Measurements from ENCODE around the gene LGR4.

Gene LGR4

DNA sequence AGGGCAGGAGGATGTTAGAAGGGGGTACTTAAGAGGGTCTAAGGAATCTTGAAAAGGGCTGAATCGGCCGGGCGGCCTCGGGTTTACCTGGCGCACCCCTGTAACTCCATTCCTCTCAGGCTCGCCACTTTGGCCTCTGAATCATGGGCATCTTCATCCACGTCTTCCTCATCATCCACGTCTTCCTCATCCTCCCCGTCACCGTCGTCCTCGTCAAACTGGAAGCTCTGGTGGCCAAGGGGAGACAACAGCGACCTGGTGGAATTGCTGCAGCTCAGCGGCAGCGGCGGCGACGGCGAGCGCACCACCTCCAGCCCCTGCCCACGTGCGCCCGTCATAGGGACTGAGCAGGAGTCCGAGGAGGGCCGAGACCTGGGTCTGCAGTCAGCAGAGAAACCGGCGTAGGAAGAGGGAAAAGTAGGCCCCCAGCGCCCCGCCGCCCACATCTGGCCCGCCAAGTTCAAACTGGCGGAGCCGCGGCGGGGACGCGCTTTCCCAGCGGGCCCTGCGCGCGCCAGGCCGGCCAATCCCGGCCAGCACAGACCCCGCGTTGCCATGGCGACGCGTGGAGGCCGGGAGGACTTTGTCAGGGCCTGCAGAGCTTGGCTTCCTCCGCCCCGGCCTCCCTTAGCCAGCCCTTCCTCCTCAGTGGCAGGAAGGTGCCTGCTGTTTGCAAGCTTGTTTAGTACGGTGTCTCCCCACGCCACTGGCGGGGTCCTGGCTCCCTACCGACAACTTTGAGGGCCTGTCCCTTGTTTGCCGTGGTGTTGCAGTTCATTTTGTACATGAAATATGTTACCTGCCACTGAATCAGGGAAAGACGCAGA, 109.6 kb downstream of the LGR4 start, which contains the start of gene CCDC34:
Gene CCDC34 (minus strand): TSS at position 467 of the 827 bp plus-strand sequence. CDS start 21 bp downstream, at position 446.
- H3K27me3 ChIP-seq (ENCODE audit: control insufficient read depth, insufficient read depth, low read length) = no peaks in the 10 kb centered on the region
- H3K27ac ChIP-seq (ENCODE audit: low read length) = peak within 1 kb of the TSS; percentile 77
- peaks cover 12% of the 10 kb centered on the region for H3K36me3 ChIP-seq (ENCODE audit: control insufficient read depth, low read depth, low read length)
- H3K9me3 ChIP-seq (ENCODE audit: control insufficient read depth, low read depth, low read length) = no peaks in the 10 kb centered on the region
- H3K4me1 ChIP-seq (ENCODE audit: control insufficient read depth, low read depth, low read length) = peaks cover 16% of the 10 kb centered on the region
- peak within 1 kb of the TSS; percentile 94 for H3K4me3 ChIP-seq (ENCODE audit: low read length)
- H3K9ac ChIP-seq (ENCODE audit: low read length) = peak within 1 kb of the TSS; percentile 92

DNA sequence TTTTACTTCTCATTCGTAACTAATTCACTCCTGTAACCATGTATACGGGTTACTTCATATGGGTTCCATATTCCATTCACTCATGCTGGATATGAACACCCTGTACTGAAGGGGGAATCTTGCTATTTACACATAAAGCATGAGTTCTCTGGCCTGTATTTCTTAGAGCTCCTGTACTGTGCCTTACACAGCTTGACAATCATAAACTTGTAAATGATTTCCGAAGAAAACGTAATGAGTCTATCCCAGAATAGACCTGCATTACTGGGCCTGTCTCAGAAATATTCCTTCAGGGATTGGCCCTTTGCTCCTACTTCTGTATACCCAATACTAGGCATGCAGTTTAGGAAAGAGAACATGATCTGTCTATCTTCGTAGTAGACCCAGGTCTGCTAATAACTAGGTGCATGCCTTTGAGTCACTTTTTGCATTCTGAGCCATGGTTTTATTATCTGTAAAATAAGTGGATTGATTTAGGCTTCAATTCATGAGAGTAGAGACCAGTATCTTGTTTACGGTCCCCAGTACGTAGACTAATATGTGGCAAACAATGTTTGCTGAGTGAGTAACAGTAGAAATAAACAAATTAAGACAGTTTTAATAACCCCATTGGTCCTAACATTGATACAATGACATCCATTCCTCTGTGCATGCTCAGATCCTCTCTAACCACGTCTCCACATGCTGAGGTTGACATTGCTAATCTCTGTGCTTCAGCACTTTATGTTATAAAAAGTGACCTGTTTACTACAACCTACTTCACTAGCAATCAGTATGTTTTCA, 110.8 kb downstream of the LGR4 start:
- Histone ChIP-seq H3K4me1 (ENCODE audit: control insufficient read depth, low read depth, low read length) (peaks cover 16% of the 10 kb centered on the region), H3K36me3 (ENCODE audit: control insufficient read depth, low read depth, low read length) (peaks cover 3% of the 10 kb centered on the region), H3K9me3 (ENCODE audit: control insufficient read depth, low read depth, low read length) (no peaks in the 10 kb centered on the region), H3K27me3 (ENCODE audit: control insufficient read depth, insufficient read depth, low read length) (no peaks in the 10 kb centered on the region), H3K9ac (ENCODE audit: low read length) (peak overlapping the region; percentile 92), H3K27ac (ENCODE audit: low read length) (no peak overlapping the region), H3K4me3 (ENCODE audit: low read length) (peak overlapping the region; percentile 94)

DNA sequence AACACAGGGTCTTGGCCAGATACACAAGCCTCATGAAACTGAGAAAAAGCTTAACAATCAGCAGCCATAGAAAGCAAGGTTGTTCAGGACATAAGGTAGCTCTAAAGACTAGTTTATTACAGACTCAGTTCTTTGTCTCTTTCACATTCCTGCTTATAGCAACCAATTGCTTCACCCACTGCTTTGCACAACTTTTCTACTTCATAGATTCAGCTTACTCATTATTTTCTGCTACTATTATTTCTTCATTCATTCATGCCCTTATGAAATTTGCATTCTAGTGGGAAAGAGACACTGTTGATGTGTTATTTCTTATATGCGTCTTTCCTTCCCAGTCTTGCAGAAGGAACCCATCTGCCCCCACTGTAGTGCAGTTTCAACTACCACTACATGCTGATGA, 114.3 kb downstream of the LGR4 start:
- Histone ChIP-seq H3K36me3 (ENCODE audit: control insufficient read depth, low read depth, low read length) (no peaks in the 10 kb centered on the region), H3K9ac (ENCODE audit: low read length) (no peak overlapping the region), H3K4me1 (ENCODE audit: control insufficient read depth, low read depth, low read length) (peaks cover 33% of the 10 kb centered on the region), H3K27ac (ENCODE audit: low read length) (no peak overlapping the region), H3K4me3 (ENCODE audit: low read length) (no peak overlapping the region), H3K27me3 (ENCODE audit: control insufficient read depth, insufficient read depth, low read length) (no peaks in the 10 kb centered on the region), H3K9me3 (ENCODE audit: control insufficient read depth, low read depth, low read length) (no peaks in the 10 kb centered on the region)

DNA sequence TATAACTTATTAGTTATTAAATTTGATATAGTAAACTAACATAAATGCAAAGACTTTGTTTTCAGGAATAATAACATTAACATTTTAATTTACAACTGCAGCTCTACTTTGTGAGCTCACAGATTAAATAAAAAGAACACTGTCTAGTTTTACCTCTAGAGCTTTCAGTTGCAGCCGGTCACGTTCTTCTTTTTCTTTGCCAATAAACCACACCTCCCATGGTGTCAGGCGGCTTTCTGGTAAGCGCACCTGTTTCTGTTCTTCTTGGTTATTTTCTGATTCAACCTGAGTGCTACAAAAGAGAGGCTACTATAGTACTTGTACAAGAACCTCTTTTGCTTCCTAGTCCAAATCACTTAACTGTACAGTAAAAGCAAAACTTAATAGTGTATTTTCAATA, 115.3 kb downstream of the LGR4 start:
- no peaks in the 10 kb centered on the region for H3K36me3 ChIP-seq (ENCODE audit: control insufficient read depth, low read depth, low read length)
- no peaks in the 10 kb centered on the region for H3K27me3 ChIP-seq (ENCODE audit: control insufficient read depth, insufficient read depth, low read length)
- no peak overlapping the region for H3K9ac ChIP-seq (ENCODE audit: low read length)
- no peaks in the 10 kb centered on the region for H3K9me3 ChIP-seq (ENCODE audit: control insufficient read depth, low read depth, low read length)
- H3K27ac ChIP-seq (ENCODE audit: low read length) = no peak overlapping the region
- peaks cover 38% of the 10 kb centered on the region for H3K4me1 ChIP-seq (ENCODE audit: control insufficient read depth, low read depth, low read length)
- H3K4me3 ChIP-seq (ENCODE audit: low read length) = no peak overlapping the region

DNA sequence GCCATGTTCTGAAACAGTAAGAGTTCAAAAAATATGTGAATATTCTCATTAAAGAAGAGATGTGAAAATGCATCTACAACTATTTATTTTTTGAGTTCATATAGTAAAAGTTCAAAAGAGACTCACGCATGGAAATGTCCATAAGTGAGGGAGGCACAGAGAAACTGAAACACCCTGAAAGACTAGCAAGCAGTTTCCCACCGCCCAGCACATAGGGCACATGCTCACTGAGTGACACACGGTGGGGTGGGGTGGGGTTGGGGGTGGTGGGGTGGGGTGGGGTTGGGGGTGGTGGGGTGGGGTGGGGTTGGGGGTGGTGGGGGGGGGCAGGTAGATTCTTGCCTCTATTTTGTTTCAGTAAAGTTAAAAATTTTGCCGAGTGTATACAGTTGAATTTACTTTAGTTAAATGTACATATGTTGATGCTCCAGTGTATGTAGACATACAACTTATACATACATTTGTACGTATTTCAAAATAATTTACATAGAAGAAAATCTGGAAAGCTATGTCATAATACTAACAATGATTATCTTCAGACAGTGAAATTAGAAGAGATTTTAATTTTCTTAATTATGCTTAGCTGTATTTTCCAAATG, 115.9 kb downstream of the LGR4 start:
- Histone ChIP-seq H3K4me1 (ENCODE audit: control insufficient read depth, low read depth, low read length) (peaks cover 33% of the 10 kb centered on the region), H3K36me3 (ENCODE audit: control insufficient read depth, low read depth, low read length) (no peaks in the 10 kb centered on the region), H3K9me3 (ENCODE audit: control insufficient read depth, low read depth, low read length) (no peaks in the 10 kb centered on the region), H3K27ac (ENCODE audit: low read length) (no peak overlapping the region), H3K9ac (ENCODE audit: low read length) (no peak overlapping the region), H3K4me3 (ENCODE audit: low read length) (no peak overlapping the region), H3K27me3 (ENCODE audit: control insufficient read depth, insufficient read depth, low read length) (no peaks in the 10 kb centered on the region)

DNA sequence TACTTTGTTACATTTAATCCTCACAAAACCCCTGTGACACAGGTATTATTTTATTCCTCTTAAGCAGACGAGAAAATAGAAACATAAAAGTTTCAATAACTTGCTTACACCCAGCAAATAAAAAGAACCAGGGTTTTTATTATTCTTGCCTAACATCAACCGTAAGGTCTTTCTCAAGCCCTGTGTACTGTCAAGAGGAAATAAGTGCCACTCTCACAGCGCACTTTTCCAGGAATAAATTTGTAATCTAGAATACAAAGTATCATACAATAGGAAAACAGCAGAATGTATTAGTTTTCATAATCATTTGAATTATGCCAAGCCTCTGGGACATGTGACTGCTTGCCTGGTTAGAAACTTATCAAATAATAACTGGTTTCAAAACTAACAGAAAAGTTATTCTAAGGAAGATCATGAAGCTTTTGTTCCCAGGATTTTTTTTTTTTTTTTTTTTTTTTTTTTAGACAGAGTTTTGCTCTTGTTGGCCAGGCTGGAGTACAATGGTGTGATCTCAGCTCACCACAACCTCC, 117.0 kb downstream of the LGR4 start:
- no peaks in the 10 kb centered on the region for H3K36me3 ChIP-seq (ENCODE audit: control insufficient read depth, low read depth, low read length)
- peaks cover 38% of the 10 kb centered on the region for H3K4me1 ChIP-seq (ENCODE audit: control insufficient read depth, low read depth, low read length)
- H3K27me3 ChIP-seq (ENCODE audit: control insufficient read depth, insufficient read depth, low read length) = no peaks in the 10 kb centered on the region
- H3K27ac ChIP-seq (ENCODE audit: low read length) = no peak overlapping the region
- no peaks in the 10 kb centered on the region for H3K9me3 ChIP-seq (ENCODE audit: control insufficient read depth, low read depth, low read length)
- no peak overlapping the region for H3K4me3 ChIP-seq (ENCODE audit: low read length)
- H3K9ac ChIP-seq (ENCODE audit: low read length) = no peak overlapping the region

DNA sequence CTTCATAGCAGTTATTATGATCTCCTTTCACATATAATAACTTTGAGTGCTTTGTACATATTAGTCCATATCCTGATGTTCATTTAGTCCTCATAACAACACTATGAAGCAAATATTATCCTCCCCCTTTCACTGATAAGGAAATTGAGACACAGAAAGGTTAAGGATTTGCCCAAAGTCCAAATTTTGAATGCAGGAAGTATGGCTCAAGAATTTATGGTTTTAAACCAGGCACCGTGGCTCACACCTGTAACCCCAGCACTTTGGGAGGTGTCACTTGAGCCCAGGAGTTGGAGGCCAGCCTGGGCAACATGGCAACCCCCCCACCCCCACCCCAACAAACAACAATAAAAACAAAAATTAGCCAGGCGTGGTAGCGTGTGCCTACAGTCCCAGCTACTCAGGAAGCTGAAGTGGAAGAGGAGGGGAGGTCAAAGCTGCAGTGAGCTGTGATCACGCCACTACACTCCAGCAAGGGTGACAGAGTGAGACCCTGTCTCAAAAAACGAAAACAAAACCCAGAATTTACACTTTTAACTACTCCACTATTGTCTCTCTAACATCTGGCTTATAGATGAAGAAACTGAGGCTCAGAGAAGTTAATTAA, 118.1 kb downstream of the LGR4 start:
- Histone ChIP-seq H3K36me3 (ENCODE audit: control insufficient read depth, low read depth, low read length) (no peaks in the 10 kb centered on the region), H3K27ac (ENCODE audit: low read length) (no peak overlapping the region), H3K9ac (ENCODE audit: low read length) (no peak overlapping the region), H3K9me3 (ENCODE audit: control insufficient read depth, low read depth, low read length) (no peaks in the 10 kb centered on the region), H3K27me3 (ENCODE audit: control insufficient read depth, insufficient read depth, low read length) (no peaks in the 10 kb centered on the region), H3K4me3 (ENCODE audit: low read length) (no peak overlapping the region), H3K4me1 (ENCODE audit: control insufficient read depth, low read depth, low read length) (peaks cover 48% of the 10 kb centered on the region)

DNA sequence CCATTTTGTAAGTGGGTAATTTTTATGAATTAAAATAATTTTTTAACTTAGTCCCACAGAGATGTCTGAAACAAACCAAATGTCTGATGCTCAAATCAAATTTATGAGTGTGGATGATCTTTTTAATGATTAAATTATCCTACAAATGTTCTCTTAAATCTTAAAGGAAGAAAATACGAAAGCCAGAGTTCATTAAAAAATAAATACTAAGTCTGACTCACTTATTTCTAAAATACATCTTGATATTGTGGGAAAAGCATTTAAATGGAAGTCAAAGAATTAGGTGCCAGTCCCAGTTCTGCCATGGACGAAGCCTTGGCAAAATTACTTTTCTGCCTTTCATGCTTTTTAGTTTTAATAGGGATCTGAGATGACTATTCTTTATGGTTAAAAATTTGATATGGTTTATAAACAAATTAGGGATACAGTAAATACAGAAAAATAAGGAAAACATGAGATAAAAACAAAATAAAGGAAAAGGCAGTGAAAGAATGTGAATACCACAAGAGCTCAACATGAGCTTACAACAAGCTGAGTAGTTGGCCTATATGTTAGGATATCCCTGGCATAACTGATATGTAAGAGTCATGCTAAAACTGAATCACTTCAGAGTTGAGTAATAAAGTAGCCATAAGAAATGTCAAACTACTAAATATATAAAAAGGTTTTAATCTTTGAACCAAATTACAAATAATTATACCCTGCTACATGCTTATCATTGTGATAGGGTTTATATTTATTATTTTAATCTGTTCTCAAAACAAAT, 118.8 kb downstream of the LGR4 start:
- Histone ChIP-seq H3K36me3 (ENCODE audit: control insufficient read depth, low read depth, low read length) (no peaks in the 10 kb centered on the region), H3K27ac (ENCODE audit: low read length) (no peak overlapping the region), H3K27me3 (ENCODE audit: control insufficient read depth, insufficient read depth, low read length) (no peaks in the 10 kb centered on the region), H3K4me3 (ENCODE audit: low read length) (no peak overlapping the region), H3K4me1 (ENCODE audit: control insufficient read depth, low read depth, low read length) (peaks cover 50% of the 10 kb centered on the region), H3K9ac (ENCODE audit: low read length) (no peak overlapping the region), H3K9me3 (ENCODE audit: control insufficient read depth, low read depth, low read length) (no peaks in the 10 kb centered on the region)

DNA sequence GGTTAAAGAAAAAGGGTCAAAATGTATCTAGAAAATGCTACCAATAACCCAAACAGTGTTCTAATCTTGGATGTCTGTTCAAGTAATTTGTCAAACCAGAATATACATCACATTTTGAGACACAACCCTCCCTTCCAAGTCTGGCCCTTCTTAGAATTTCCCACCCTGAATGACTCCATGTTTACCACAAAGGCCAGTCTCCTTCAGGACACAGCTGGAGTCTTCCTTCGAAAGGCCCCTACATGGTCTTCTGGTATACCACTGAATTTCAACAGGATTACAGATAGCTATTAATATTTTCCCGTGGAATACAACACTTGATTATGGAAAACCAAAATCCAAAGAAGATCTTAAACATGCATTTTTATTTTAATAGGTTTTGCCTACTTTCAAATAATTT, 119.8 kb downstream of the LGR4 start:
- H3K27me3 ChIP-seq (ENCODE audit: control insufficient read depth, insufficient read depth, low read length) = no peaks in the 10 kb centered on the region
- peaks cover 54% of the 10 kb centered on the region for H3K4me1 ChIP-seq (ENCODE audit: control insufficient read depth, low read depth, low read length)
- no peaks in the 10 kb centered on the region for H3K9me3 ChIP-seq (ENCODE audit: control insufficient read depth, low read depth, low read length)
- no peak overlapping the region for H3K4me3 ChIP-seq (ENCODE audit: low read length)
- no peak overlapping the region for H3K27ac ChIP-seq (ENCODE audit: low read length)
- no peak overlapping the region for H3K9ac ChIP-seq (ENCODE audit: low read length)
- no peaks in the 10 kb centered on the region for H3K36me3 ChIP-seq (ENCODE audit: control insufficient read depth, low read depth, low read length)

DNA sequence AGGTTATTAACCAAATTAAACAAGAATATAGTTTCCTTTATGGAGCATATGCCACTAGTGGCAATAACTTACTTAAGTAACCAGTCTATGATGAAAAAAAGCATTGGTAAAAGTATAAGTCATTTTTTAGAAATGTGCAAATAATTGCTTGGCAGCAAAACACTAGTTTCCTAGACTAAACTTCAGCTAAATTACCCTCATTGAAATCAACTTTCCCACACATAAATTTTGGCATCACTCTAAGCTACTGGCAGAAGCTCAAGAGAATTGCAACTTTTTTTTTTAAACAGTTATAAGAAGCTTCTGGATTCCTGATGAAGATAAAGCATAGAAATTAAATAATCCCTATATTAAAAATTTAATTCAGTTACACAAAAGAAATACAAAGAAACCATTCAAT, 122.1 kb downstream of the LGR4 start:
- H3K9me3 ChIP-seq (ENCODE audit: control insufficient read depth, low read depth, low read length) = no peaks in the 10 kb centered on the region
- H3K4me1 ChIP-seq (ENCODE audit: control insufficient read depth, low read depth, low read length) = peaks cover 66% of the 10 kb centered on the region
- H3K4me3 ChIP-seq (ENCODE audit: low read length) = no peak overlapping the region
- H3K27ac ChIP-seq (ENCODE audit: low read length) = peak overlapping the region; percentile 18
- H3K9ac ChIP-seq (ENCODE audit: low read length) = no peak overlapping the region
- no peaks in the 10 kb centered on the region for H3K36me3 ChIP-seq (ENCODE audit: control insufficient read depth, low read depth, low read length)
- H3K27me3 ChIP-seq (ENCODE audit: control insufficient read depth, insufficient read depth, low read length) = no peaks in the 10 kb centered on the region
